Uterus (tissue), 4 donors: ENCODE results near the gene SOCS6. TPM values are rescaled to one million over a fixed set of nuclear protein-coding genes. Genes with fewer than 3 reads are reported as not detected.

Experiments used
- DNase-seq, 2 donors: peaks; one replicate each; pipeline ENCODE4 v3.0.0-alpha.2; 2019 to 2020
- H3K27ac ChIP-seq, 2 donors: fragments of 200-600 bp; sonication (generic); 1 replicate in 1 of 2; 2 replicates in 1 of 2; pipeline ENCODE4 v1.5.1; 2016 to 2018
- H3K27me3 ChIP-seq, 2 donors: fragments of 200-600 bp; sonication (generic); one replicate each; pipeline ENCODE4 v1.5.1; 2018 to 2019; ENCODE audit warnings: control low read depth in 1 of 2
- H3K36me3 ChIP-seq, 2 donors: fragments of 200-600 bp; sonication (generic); one replicate each; pipeline ENCODE4 v1.5.1; 2019; ENCODE audit warnings: control low read depth in 1 of 2
- H3K4me1 ChIP-seq, 2 donors: fragments of 200-600 bp; sonication (generic); one replicate each; pipeline ENCODE4 v1.5.1; 2018 to 2019; ENCODE audit warnings: control low read depth in 1 of 2
- H3K4me3 ChIP-seq, 2 donors: fragments of 200-600 bp; sonication (generic); 1 replicate in 1 of 2; 2 replicates in 1 of 2; pipeline ENCODE4 v1.5.1; 2018 to 2019; ENCODE audit warnings: mild to moderate bottlenecking in 1 of 2
- H3K9me3 ChIP-seq, 2 donors: fragments of 200-600 bp; sonication (generic); one replicate each; pipeline ENCODE4 v1.5.1; 2019; ENCODE audit warnings: control low read depth in 1 of 2
- CTCF ChIP-seq, 4 experiments: fragments of 200-600 bp in 2 of 4; fragments of 450-650 bp in 2 of 4; sonication (generic) in 2 of 4; IDR thresholded peaks; one replicate each; pipeline ENCODE4 v1.5.1; 2016 to 2019; ENCODE audit warnings: antibody characterized with exemption in 4 of 4, mild to moderate bottlenecking in 2 of 4, moderate library complexity in 1 of 4
- POLR2A ChIP-seq, 2 donors: fragments of 450-650 bp; IDR thresholded peaks; one replicate each; pipeline ENCODE4 v1.6.1; 2016; ENCODE audit warnings: antibody characterized with exemption in 2 of 2, mild to moderate bottlenecking in 1 of 2, moderate library complexity in 1 of 2
- intact Hi-C: fragments of 100-400 bp; cut with DNase I; formaldehyde crosslinking; loops from one replicate; pipeline ENCODE4 v1.15.1; 2023; ENCODE audit warnings: low total_unique reads
- total RNA-seq, 4 donors: library from RNA; depleted of rRNA in 3 of 4; stranded (reverse); fragments of >200 nt in 3 of 4; gene quantifications; one replicate each; pipeline versions ENCODE4 v1.1.0 to v1.2.4, GENCODE V29; 2014 to 2023
- donor health status: DM: yes; HTN: yes; CAD: no.

SOCS6 gene
- total RNA-seq, 4 donors from 2014 or later = 12.9 to 59.5 (median 19.9) TPM

GRCh38 chr18:70333757-70334156, 44.9 kb downstream of the SOCS6 start:
- no peak for DNase-seq
- intact Hi-C loops = no loop called here
- no peaks in the 10 kb centered on the region for H3K4me1 ChIP-seq
- H3K27ac ChIP-seq = no peak overlapping the region
- H3K27me3 ChIP-seq = no peaks in the 10 kb centered on the region
- TF ChIP-seq POLR2A (IDR thresholded peaks at IDR 0.05) (no peak), CTCF (IDR thresholded peaks at IDR 0.05) (no peak)
- H3K9me3 ChIP-seq = no peaks in the 10 kb centered on the region
- no peaks in the 10 kb centered on the region for H3K36me3 ChIP-seq
- no peak overlapping the region for H3K4me3 ChIP-seq

- Histone ChIP-seq H3K27ac (no peak overlapping the region), H3K27me3 (no peaks in the 10 kb centered on the region), H3K9me3 (no peaks in the 10 kb centered on the region), H3K4me1 (no peaks in the 10 kb centered on the region), H3K36me3 (no peaks in the 10 kb centered on the region), H3K4me3 (no peak overlapping the region)
- intact Hi-C loops = no loop called here
- TF ChIP-seq POLR2A (IDR thresholded peaks at IDR 0.05) = no peak
- TF ChIP-seq CTCF (IDR thresholded peaks at IDR 0.05) = no peak
- no peak for DNase-seq
Measured at GRCh38 chr18:70334264-70334663, 45.4 kb downstream of the SOCS6 start.

DNA sequence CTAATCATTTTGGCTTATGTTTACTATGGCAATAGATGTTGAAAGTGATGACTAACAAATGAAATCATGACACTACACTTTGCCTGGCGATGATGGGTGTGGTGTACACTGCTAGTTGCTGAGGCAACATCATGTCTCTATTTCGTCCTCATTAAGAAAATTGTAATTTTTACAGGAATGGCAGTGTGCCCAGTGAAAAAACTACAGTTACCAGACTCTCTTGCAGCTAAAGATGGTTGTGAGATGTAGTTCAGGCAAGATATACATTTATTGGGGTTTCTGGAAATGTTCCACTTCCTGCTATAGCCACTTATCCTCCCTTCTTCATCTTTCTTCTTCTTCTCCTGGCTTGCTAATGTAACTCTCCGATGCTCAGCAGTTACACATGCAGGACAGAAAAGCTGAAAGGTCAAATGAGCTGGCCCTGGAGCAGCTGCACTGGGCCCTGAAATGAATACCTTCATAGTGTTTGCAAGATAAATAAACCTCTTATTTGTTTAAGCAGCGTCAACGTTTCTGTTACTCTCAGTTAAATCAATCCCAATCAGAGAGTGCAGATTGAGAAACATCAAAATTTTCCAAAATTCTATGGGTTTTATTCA, 46.0 kb downstream of the SOCS6 start:
- intact Hi-C loops = no loop called here
- H3K4me1 ChIP-seq = no peaks in the 10 kb centered on the region
- no peak overlapping the region for H3K4me3 ChIP-seq
- DNase-seq = no peak
- no peaks in the 10 kb centered on the region for H3K36me3 ChIP-seq
- no peaks in the 10 kb centered on the region for H3K27me3 ChIP-seq
- H3K27ac ChIP-seq = no peak overlapping the region
- H3K9me3 ChIP-seq = no peaks in the 10 kb centered on the region
- TF ChIP-seq CTCF (IDR thresholded peaks at IDR 0.05) (no peak), POLR2A (IDR thresholded peaks at IDR 0.05) (no peak)

DNA sequence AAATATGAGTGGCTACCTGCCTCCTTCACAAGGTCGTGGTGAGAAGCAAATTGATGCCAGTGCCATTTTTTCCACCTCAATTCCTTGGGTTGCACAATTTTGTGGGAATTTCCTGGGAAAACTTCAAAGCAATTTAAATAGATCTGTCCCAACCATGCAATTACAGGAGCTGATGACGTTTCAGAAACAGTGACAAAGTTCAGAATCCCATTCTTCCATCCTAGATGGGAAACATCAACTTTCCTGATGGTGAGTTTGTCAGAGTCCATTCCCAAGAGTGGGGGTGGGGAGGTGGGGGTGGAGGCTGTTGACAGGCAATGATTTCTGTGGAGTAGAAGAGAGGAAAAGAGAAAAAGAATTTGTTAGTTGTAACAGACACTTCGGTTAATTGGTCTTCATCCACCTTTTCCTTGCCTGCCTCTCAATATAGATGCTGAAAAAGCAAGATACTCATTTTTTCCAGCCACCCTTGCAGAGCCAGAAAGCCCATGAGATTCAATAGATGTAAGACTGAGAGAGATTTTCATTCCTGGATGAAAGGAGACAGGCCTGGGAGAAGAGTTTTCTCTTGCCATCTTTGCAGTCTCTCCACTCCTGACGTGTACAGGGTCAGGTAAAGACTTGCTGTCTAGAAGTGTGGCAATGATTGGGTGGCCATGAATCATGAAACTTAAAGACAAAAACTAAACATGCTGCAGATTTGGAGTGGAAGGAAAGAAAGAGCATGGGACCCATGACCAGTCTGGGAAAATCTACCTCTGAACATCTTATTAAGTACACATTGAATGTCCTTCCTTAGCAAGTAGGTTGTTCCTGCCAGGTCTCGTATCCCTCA, 47.3 kb downstream of the SOCS6 start:
- TF ChIP-seq POLR2A (IDR thresholded peaks at IDR 0.05) (no peak), CTCF (IDR thresholded peaks at IDR 0.05) (no peak)
- Histone ChIP-seq H3K27ac (no peak overlapping the region), H3K36me3 (no peaks in the 10 kb centered on the region), H3K9me3 (no peaks in the 10 kb centered on the region), H3K27me3 (no peaks in the 10 kb centered on the region), H3K4me3 (no peak overlapping the region), H3K4me1 (no peaks in the 10 kb centered on the region)
- no peak for DNase-seq
- intact Hi-C loops = no loop called here
